ENCODE results near the gene NCAM2. TPM values are rescaled to one million over a fixed set of nuclear protein-coding genes. Genes with fewer than 3 reads are reported as not detected.

NCAM2 gene
- total and polyA plus RNA-seq, 11 donors = 0.19 to 4.3 (median 2.9) TPM

GRCh38 chr21:21236996-21237395, 238.8 kb downstream of the NCAM2 start:
- intact Hi-C loops (cut with DNase I) = no loop called here
- ATAC-seq = no peak
- no peak for DNase-seq
- Histone ChIP-seq H3K4me1 (peaks cover 0 to 2% (median 0%) of the 10 kb centered on the region in 12 donors), H3K27me3 (no peaks in the 10 kb centered on the region), H3K36me3 (no peaks in the 10 kb centered on the region), H3K9me3 (no peaks in the 10 kb centered on the region), H3K4me3 (no peak overlapping the region), H3K27ac (no peak overlapping the region)
- TF ChIP-seq CTCF (IDR thresholded peaks at IDR 0.05) = no peak
- no peak for TF ChIP-seq POLR2A (IDR thresholded peaks at IDR 0.05)
- 66 to 75% (median 67%) methylated on average over 3 of the region's 3 CpGs for WGBS, 4 donors

- H3K4me1 ChIP-seq = no peaks in the 10 kb centered on the region
- DNase-seq = no peak
- TF ChIP-seq CTCF (IDR thresholded peaks at IDR 0.05) = no peak
- no peak for TF ChIP-seq POLR2A (IDR thresholded peaks at IDR 0.05)
- H3K36me3 ChIP-seq = no peaks in the 10 kb centered on the region
- no peaks in the 10 kb centered on the region for H3K9me3 ChIP-seq
- no peaks in the 10 kb centered on the region for H3K27me3 ChIP-seq
- H3K4me3 ChIP-seq = no peak overlapping the region
- no peak for ATAC-seq
- H3K27ac ChIP-seq = no peak overlapping the region
- WGBS, 4 donors = 83 to 85% (median 84%) methylated on average over 10 of the region's 10 CpGs
- intact Hi-C loops (cut with DNase I) = no loop called here
Measured at GRCh38 chr21:21238629-21239400, 240.6 kb downstream of the NCAM2 start.

- intact Hi-C loops (cut with DNase I) = no loop called here
- ATAC-seq = no peak
- no peaks in the 10 kb centered on the region for H3K4me1 ChIP-seq
Measured at GRCh38 chr21:21241391-21241790, 243.2 kb downstream of the NCAM2 start.

GRCh38 chr21:21246007-21246406, 247.8 kb downstream of the NCAM2 start:
- H3K36me3 ChIP-seq = no peaks in the 10 kb centered on the region
- H3K4me3 ChIP-seq = no peak overlapping the region
- DNase-seq = no peak
- ATAC-seq = no peak
- no peaks in the 10 kb centered on the region for H3K27me3 ChIP-seq
- no peaks in the 10 kb centered on the region for H3K4me1 ChIP-seq
- H3K9me3 ChIP-seq = peaks cover 0 to 3% (median 0%) of the 10 kb centered on the region in 12 donors
- no peak overlapping the region for H3K27ac ChIP-seq
- intact Hi-C loops (cut with DNase I) = no loop called here
- WGBS, 4 donors = 91 to 95% (median 93%) methylated on average over 3 of the region's 3 CpGs
- no peak for TF ChIP-seq CTCF (IDR thresholded peaks at IDR 0.05)
- TF ChIP-seq POLR2A (IDR thresholded peaks at IDR 0.05) = no peak

More at GRCh38 chr21:21241391-21241790, 243.2 kb downstream of the NCAM2 start:
- DNase-seq = no peak
- TF ChIP-seq POLR2A (IDR thresholded peaks at IDR 0.05) = no peak
- no peak for TF ChIP-seq CTCF (IDR thresholded peaks at IDR 0.05)
- peaks cover 0 to 3% (median 0%) of the 10 kb centered on the region in 12 donors for H3K9me3 ChIP-seq
- H3K27me3 ChIP-seq = no peaks in the 10 kb centered on the region
- H3K4me3 ChIP-seq = no peak overlapping the region
- H3K27ac ChIP-seq = no peak overlapping the region
- no peaks in the 10 kb centered on the region for H3K36me3 ChIP-seq

Measured in heart left ventricle (tissue), 16 donors.